Activated gamma-delta T cell treated with anti-CD3 and anti-CD28 coated beads, Interleukin-2, amount 50 U/mL, for 16 hours (primary cell): ENCODE measurements around the gene EMX1.

ENCODE experiments used
- DNase-seq: peaks from one replicate; pipeline ENCODE4 v3.0.0-alpha.2; 2020; ENCODE audit warnings: low read depth

EMX1 gene

DNA sequence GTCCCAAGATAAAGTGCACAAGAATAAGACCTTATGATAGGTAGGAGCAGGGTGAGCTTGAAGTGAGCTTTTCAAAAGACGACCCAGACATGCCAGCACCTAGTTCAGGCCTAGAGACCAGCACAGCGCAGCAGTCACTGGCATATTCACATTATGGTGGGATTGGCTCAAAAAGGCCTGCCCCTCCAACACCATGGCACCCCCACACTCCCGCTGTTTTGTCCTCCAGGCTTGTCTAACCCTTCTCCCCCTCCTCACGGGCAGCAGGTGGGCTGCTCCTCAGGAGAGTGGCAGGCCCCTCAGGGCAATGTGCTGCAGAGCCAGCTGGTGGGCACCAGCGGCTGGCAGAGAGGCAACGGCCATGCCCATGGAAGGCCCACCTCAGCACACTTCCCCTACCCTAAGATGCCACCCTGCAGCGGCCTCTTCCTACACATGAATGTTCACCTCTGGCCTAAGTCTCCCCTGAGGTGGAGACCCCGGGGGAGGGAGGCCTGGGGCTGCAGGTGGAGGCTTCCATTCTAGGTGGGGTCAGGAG is 25.6 kb downstream of the EMX1 start:
- DNase-seq, result no peak

- DNase-seq, result no peak
Observed at GRCh38 chr2:72943540-72944395, 26.4 kb downstream of the EMX1 start.

DNA sequence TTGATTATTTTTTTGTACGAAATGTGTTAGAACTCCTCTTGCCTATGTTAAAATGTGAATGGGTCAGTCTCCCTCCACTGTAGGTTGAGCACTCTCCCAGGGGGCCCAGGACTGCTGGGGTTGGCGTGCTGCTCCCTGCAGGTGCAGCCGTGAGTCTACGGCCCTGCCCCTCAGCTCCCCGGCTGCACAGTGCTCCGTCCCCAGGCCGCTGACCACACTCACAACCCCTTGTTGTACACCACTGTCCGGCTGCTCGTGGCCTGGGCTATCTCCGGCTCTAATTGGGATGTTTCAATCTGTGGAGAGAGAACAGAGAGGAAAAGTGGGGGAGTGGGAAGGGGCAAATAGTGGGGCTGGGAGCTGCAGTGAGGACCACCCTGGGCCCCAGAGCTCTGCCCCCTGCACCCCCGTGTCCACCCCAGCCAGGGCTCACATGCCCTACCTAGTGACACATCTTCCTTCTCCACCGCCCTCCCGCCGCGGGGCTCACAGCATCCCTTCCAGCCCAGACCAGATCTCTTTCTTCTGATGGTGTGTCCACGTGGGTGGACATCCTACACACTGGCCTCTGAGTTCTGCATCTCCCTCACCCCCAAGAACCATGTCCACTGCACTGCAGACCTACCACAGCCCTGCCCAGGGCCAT is 27.6 kb downstream of the EMX1 start:
- no peak for DNase-seq

DNA sequence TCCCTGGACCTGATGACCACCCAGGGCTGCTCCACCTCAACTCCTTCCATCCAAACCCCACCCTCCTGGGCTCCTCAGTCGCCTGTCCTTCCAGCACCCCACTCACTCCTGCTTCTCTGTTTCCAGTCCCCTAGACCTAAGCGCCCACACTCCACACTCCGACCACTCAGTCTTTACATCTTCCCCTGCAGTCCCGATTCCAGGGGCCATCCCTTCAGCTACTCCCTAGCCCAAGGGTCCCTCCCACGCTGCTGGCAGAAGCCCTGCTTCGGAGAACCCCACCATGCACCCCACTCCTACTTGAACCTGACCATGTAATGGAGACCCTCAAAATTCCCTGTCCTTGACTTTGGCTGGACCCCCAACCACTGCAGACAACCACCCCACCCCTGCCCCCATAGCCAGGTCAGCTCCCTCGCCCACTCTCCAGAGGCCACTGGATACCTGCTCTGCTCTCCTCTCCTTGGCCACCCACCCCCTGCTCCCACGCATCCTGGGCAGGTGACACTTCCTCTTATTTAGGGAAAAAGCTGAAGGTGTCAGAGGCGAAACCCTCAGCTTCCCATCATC is 28.2 kb downstream of the EMX1 start:
- DNase-seq, result no peak

DNA sequence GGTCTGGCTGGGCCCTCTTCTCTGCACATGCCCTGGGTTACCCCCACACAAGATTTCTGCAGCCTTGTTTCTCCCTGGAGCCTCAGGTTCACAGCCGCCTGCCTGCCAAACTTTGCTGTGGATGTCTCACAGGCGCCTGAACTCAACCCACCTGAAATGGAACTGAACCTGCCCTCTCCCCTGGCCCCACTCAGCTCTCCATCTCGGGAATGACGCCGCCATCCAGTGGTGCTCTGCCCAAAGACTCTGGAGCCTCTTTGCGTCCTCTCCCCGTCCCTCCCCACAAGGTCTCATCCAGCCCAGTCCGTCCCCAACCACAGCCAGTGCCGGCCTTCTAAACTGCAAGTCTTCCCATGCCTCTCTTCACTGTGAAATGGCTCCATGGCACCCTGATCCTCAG is 29.1 kb downstream of the EMX1 start:
- DNase-seq, result no peak

DNA sequence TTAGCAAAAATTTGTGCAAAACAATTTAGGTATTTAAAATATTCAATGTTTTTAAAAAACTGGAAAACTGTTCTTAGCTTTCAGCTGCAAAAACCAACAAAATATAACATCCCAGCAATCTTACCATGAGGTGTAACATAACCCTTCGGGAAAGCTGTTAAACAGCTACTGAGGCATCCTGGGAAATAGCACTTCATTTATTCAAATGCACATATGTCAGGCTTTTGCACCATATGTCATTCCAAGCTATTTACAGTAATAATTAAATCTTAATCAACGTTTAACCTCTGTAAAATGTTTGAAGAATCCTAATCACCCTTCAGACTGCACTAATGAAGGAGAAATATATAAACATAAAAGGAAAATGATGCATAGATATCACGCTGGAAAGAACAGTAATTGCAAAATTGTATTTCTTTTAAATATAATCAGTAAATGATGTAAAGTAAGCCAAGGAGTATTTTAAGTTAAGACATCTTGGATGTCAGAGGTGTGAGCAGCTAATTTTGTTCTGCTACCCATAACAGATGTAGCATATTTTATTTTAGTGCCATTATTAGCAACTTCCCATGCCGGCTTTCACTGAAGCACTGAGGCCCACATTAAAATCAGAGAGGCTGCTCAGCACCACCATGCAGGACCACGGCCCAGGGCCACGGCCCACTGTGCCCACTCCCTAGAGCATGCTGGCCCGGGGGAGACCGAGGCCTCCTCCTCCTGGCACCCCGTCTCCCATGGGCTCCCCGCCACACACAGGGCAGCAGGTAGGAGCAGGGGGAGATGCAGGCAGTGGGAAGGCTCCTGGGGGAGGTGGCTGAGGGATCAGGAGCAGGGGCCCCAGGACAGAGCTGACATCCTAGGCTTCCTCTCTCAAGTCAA is 30.9 kb downstream of the EMX1 start:
- no peak for DNase-seq

DNA sequence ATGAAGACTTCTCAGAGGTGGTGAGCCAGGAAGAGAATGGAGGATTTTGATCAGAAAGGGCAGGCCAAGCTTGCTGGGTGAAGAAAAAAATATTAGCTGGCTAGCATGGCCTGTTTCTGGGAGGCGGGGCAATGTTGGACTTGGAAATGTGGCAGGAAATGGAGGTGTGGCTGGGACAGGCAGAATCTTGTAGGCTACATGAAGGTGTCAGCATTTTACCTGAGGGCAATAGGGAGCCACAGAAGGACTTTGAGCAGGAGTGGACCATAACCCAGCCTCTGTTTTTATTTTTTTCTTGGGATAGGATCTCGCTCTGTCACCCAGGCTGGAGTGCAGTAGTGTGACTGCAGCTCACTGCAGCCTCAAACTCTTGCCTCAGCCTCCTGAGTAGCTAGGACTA is 31.7 kb downstream of the EMX1 start:
- DNase-seq, result no peak

- DNase-seq, result no peak
Observed at GRCh38 chr2:72949642-72950041, 32.3 kb downstream of the EMX1 start.

DNA sequence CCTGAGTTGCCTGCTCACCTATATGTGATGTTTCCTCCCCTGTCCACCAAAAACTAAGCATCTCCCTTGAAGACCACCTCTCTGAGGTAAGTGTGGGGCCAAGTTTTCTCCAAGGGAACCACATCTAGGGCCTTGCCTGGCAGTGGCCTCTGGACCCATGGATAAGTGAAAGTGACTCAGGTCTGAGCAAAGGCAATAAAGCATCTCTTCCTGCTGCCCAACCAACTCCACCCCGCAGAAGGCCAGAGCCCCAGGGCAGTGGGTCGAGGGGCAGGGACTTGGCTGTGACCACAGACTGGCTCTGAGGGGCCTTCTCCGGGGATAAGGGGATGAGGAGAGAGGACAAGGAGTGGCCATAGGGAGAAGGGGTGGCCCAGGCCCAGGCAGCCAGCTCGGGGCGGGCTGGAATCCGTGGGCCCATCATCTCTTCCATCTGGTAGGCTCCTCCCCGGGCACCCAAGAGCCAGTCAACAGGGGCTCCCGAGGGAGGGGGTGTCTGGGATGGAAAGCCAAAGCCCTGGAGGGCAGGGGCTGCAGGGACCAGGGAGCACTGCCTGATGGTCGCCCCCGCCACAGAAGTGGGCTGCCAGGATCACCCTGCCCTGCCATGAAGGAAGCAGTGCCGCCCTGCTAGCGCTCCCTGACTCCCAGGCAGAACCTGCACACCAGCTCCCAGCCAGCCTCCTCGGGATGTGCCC is 33.4 kb downstream of the EMX1 start:
- no peak for DNase-seq

GRCh38 chr2:72951303-72952095 is 34.2 kb downstream of the EMX1 start:
- no peak for DNase-seq

DNA sequence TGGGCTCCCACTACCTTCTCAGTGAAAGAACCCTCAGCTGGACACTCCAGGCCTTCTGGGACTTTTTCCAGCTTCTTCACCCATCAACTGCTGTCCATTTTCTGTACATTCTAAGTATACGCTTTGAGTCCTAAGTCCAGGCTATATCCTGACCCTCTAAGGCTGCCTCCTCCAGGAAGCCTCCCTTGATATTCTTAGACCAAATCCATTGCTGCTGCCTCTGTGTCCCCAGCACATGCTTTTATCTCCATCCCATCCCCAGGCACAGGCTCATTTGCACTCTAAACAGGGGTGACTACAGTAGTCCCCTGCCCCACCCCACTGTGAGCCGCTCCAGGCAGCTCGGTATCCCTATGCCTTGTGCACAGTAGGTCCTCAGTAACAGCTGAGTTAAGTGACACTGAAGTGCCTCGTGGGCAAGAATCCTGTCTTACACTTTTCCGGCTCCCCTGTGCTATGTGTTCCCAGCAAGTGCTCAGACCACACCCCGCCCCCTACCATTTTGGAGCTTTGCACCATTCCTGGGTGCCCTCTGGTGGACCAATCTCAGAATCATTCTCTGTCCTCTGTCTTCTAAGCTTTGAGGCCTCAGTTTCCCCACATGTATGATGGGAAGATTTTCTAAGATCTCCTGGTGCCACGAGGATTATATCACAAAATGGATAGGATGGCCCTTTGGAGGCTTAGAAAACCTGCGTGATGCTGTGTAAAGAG is 34.9 kb downstream of the EMX1 start:
- DNase-seq, result no peak

DNA sequence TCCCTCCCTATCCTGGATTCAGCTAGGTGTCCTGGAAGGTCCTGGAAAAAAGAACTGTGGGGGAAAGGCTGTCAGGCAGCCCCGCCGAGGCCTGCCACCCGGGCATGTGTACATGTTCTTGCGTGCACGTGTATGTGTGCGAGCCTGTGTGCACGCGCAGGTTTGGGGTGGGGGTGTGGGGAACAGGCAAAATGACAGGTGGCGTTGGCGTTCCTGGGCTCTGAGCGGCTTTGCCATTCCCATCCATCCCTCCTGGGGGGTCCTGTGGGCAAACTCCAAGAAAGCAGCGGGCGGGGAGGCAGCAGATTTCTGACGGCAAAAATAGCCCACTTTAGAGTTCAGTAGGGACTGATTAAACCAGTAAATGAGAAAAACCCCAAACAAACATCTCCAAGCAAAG is 35.6 kb downstream of the EMX1 start:
- DNase-seq, result no peak

DNA sequence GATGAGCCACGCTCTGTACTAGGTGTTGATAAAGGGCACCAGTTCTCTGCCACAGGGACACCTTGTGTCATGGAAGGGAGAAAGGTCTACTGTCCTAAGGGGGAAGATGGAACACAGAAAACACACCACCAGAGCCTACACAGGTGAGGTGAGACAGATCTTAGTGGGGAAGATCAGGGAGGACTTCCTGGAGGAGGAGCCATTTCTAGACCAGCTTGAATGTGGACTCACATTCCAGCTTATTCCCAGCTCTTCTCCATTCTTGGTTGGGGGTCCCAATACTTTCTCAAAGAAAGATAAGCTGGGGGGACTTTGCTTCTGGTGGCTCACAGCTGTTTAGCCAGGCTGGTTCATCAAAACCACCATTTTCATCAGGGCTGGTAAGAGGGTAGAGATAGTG is 36.2 kb downstream of the EMX1 start:
- DNase-seq, result no peak

- no peak for DNase-seq
Observed at GRCh38 chr2:72953976-72954375, 36.7 kb downstream of the EMX1 start.

DNA sequence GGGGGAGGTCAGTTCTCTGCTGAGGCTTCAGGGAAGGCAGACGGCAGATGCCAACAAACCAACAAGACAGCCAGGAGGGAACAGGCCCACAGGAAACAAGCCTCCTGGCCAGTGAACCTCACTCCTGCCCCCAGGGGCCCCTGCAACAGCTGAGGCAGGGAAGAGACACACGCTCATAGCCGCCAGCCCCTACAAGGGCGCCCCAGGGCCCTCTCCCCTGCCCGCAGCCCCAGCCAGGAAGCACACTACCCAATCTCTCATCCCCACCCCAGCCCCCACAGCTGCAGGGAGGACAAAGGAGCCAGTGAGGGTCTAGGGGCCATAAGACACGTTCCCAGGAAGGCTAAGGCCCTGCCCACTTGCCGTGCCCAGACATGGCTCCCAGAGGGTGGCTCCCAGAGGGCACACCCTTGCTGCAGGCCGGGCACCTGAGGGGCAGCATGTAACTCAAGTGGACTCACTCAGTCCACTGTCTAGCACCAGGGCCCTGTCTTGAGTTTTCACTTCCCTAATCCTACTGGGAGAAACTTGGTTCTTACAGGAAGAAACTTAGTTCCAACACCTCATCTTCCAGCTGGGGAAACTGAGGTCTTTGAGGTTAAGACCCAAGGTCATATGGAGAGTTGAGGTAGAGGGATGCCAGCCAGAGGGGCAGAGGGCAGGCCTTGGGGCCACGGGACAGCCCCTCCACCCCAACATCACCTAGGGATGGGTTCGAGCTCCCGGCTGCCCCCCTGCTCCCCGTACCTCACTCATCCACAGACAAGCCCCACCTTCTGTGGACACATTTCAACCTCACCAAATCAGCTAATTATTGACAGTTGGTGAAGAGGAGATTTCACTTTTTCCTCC is 37.3 kb downstream of the EMX1 start:
- no peak for DNase-seq

GRCh38 chr2:72955228-72956049 is 38.1 kb downstream of the EMX1 start:
- DNase-seq, result no peak

DNA sequence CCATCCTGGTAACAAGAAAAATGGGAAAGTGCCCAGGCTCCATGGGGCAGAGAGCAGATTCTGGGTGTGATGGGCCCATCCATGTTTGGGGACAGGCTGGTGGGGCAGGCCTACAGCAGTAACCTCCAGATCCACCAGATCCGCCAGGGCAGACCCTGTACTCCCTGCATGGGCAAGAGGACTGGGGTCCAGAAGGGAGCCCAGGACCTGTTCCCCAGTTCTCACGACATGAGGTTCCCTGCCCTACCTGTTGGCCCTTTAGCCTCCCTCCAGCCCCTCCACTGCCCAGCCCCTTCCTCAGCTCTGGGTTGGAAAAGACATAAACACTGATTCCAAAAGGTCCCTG is 38.7 kb downstream of the EMX1 start:
- DNase-seq, result no peak

DNA sequence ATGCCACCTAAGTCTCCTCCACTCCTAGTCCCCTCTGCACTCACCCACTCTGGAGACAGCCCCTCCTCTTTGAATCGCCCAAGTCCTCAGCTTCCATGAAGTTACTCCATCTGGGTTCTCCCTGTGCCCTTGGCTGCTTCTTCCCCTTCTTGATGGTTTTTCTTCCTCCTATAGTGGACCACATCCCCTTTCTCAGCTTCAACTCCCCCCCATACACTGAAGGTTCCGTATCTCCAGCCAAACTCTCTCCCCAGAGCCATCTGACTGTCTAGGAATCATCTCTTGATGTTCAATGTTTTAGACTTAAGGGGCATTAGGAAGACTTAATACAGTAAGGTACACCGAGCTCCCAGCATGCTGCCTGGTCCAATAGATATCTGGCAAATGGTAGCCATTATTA is 39.6 kb downstream of the EMX1 start:
- DNase-seq, result no peak
